Activated CD8-positive, alpha-beta T cell treated with anti-CD3 and anti-CD28 coated beads, Interleukin-2, amount 10 ng/mL, durations not matched to agents 7 days and 5 days (primary cell): ENCODE measurements around the gene PEPD. TPM values are rescaled to one million over a fixed set of nuclear protein-coding genes. Genes with fewer than 3 reads are reported as not detected.
"Not testable (repeated sequence)": the region's sequence is repeated elsewhere in the genome, so short reads cannot be mapped to it uniquely, and the experiment has no call there.

Experiments used
- ATAC-seq: fragments of 150-1000 bp; cut with Tn5 transposase; one replicate; pipeline ENCODE4 v1.10.0; 2021; ENCODE audit warnings: moderate library complexity
- CTCF ChIA-PET: fragments of 350-600 bp; sonication (Branson Sonifier 250); formaldehyde crosslinking; loops from one replicate; lab custom pipeline; 2021; ENCODE audit warnings: antibody characterized with exemption; lab: Charles Lee
- POLR2A ChIA-PET: fragments of 350-600 bp; sonication (Branson Sonifier 250); formaldehyde crosslinking; loops from one replicate; lab custom pipeline; 2021; ENCODE audit warnings: antibody characterized with exemption; lab: Charles Lee
- DNase-seq: peaks from one replicate; pipeline ENCODE4 v3.0.0-alpha.2; 2020
- H3K27ac Mint-ChIP-seq: one replicate; pipeline ENCODE4 v1.8.0; 2021; ENCODE audit warnings: mild to moderate bottlenecking, mixed read lengths
- H3K27me3 Mint-ChIP-seq: one replicate; pipeline ENCODE4 v1.8.0; 2021; ENCODE audit warnings: low read depth, mixed read lengths
- H3K36me3 Mint-ChIP-seq: one replicate; pipeline ENCODE4 v1.8.0; 2021; ENCODE audit warnings: low read depth, mixed read lengths
- H3K4me1 Mint-ChIP-seq: one replicate; pipeline ENCODE4 v1.8.0; 2021; ENCODE audit warnings: low read depth, mixed read lengths
- H3K4me3 Mint-ChIP-seq: one replicate; pipeline ENCODE4 v1.8.0; 2021; ENCODE audit warnings: mild to moderate bottlenecking, mixed read lengths
- H3K9me3 Mint-ChIP-seq: one replicate; pipeline ENCODE4 v1.8.0; 2022; ENCODE audit warnings: mixed read lengths; ENCODE audit not compliant: insufficient read depth
- total RNA-seq, 2 experiments: library from RNA; stranded (reverse); gene quantifications; one replicate each; pipeline ENCODE4 v1.2.3, GENCODE V29; 2021

Gene PEPD
- total RNA-seq, 2 experiments from 2014 or later: 27.9 to 30.5 TPM

GRCh38 chr19:33492090-33492489 lies 29.5 kb downstream of the PEPD start:
- no peaks in the 10 kb centered on the region for H3K36me3 Mint-ChIP-seq
- POLR2A ChIA-PET: no interaction called here
- CTCF ChIA-PET: interaction anchor here (1.2 kb wide), 1 partner anchor 62 kb away, joined by 3 read pairs; no protein-coding TSS in a partner anchor
- H3K9me3 Mint-ChIP-seq: no peaks in the 10 kb centered on the region
- H3K4me3 Mint-ChIP-seq: no peak overlapping the region
- no peaks in the 10 kb centered on the region for H3K27me3 Mint-ChIP-seq
- no peaks in the 10 kb centered on the region for H3K4me1 Mint-ChIP-seq
- no peak overlapping the region for H3K27ac Mint-ChIP-seq
- ATAC-seq: no peak
- no peak for DNase-seq

- DNase-seq, H3K4me1 Mint-ChIP-seq, POLR2A ChIA-PET, ATAC-seq, H3K9me3 Mint-ChIP-seq, H3K27ac Mint-ChIP-seq, H3K27me3 Mint-ChIP-seq, H3K36me3 Mint-ChIP-seq, H3K4me3 Mint-ChIP-seq: not testable (repeated sequence)
- CTCF ChIA-PET: interaction anchor here (1.4 kb wide), 1 partner anchor 84 kb away, joined by 3 read pairs; no protein-coding TSS in a partner anchor
Measured at GRCh38 chr19:33490596-33490995, 31.0 kb downstream of the PEPD start.

GRCh38 chr19:33490041-33490451 lies 31.5 kb downstream of the PEPD start:
- no peaks in the 10 kb centered on the region for H3K9me3 Mint-ChIP-seq
- H3K36me3 Mint-ChIP-seq: no peaks in the 10 kb centered on the region
- H3K4me1 Mint-ChIP-seq: no peaks in the 10 kb centered on the region
- ATAC-seq (no peak), DNase-seq (no peak)
- ChIA-PET POLR2A (no interaction called here), CTCF (interaction anchor here (1.4 kb wide), 1 partner anchor 83 kb away, joined by 3 read pairs; no protein-coding TSS in a partner anchor)
- H3K27ac Mint-ChIP-seq: no peak overlapping the region
- H3K4me3 Mint-ChIP-seq: no peak overlapping the region
- H3K27me3 Mint-ChIP-seq: no peaks in the 10 kb centered on the region

GRCh38 chr19:33488826-33489225 lies 32.8 kb downstream of the PEPD start:
- DNase-seq (no peak), ATAC-seq (no peak)
- H3K27ac Mint-ChIP-seq: no peak overlapping the region
- no peaks in the 10 kb centered on the region for H3K9me3 Mint-ChIP-seq
- no peak overlapping the region for H3K4me3 Mint-ChIP-seq
- ChIA-PET CTCF (no interaction called here), POLR2A (no interaction called here)
- no peaks in the 10 kb centered on the region for H3K4me1 Mint-ChIP-seq
- H3K27me3 Mint-ChIP-seq: no peaks in the 10 kb centered on the region
- no peaks in the 10 kb centered on the region for H3K36me3 Mint-ChIP-seq

- Mint-ChIP-seq H3K36me3 (no peaks in the 10 kb centered on the region), H3K27ac (no peak overlapping the region), H3K27me3 (no peaks in the 10 kb centered on the region), H3K4me3 (no peak overlapping the region), H3K9me3 (peaks cover 2% of the 10 kb centered on the region), H3K4me1 (no peaks in the 10 kb centered on the region)
- CTCF ChIA-PET: no interaction called here
- POLR2A ChIA-PET: no interaction called here
- DNase-seq (no peak), ATAC-seq (no peak)
Measured at GRCh38 chr19:33487901-33488800, 33.4 kb downstream of the PEPD start.

GRCh38 chr19:33486936-33487811 lies 34.4 kb downstream of the PEPD start:
- peaks cover 9% of the 10 kb centered on the region for H3K9me3 Mint-ChIP-seq
- H3K4me1 Mint-ChIP-seq: no peaks in the 10 kb centered on the region
- ChIA-PET CTCF (no interaction called here), POLR2A (no interaction called here)
- H3K4me3 Mint-ChIP-seq: no peak overlapping the region
- H3K27ac Mint-ChIP-seq: no peak overlapping the region
- ATAC-seq (no peak), DNase-seq (no peak)
- no peaks in the 10 kb centered on the region for H3K36me3 Mint-ChIP-seq
- no peaks in the 10 kb centered on the region for H3K27me3 Mint-ChIP-seq

GRCh38 chr19:33486407-33486806 lies 35.2 kb downstream of the PEPD start:
- no peaks in the 10 kb centered on the region for H3K4me1 Mint-ChIP-seq
- no peaks in the 10 kb centered on the region for H3K36me3 Mint-ChIP-seq
- no peak overlapping the region for H3K4me3 Mint-ChIP-seq
- peaks cover 9% of the 10 kb centered on the region for H3K9me3 Mint-ChIP-seq
- H3K27ac Mint-ChIP-seq: no peak overlapping the region
- DNase-seq (no peak), ATAC-seq (no peak)
- no peaks in the 10 kb centered on the region for H3K27me3 Mint-ChIP-seq
- ChIA-PET CTCF (no interaction called here), POLR2A (no interaction called here)

GRCh38 chr19:33484226-33484774 lies 37.3 kb downstream of the PEPD start:
- ChIA-PET CTCF (no interaction called here), POLR2A (no interaction called here)
- no peak for DNase-seq
- Mint-ChIP-seq H3K27me3 (no peaks in the 10 kb centered on the region), H3K4me3 (no peak overlapping the region), H3K9me3 (peaks cover 15% of the 10 kb centered on the region), H3K36me3 (peaks cover 2% of the 10 kb centered on the region), H3K4me1 (no peaks in the 10 kb centered on the region), H3K27ac (no peak overlapping the region)
- no peak for ATAC-seq

GRCh38 chr19:33482476-33482875 lies 39.1 kb downstream of the PEPD start:
- Mint-ChIP-seq H3K9me3 (peaks cover 15% of the 10 kb centered on the region), H3K27ac (no peak overlapping the region), H3K36me3 (peaks cover 3% of the 10 kb centered on the region), H3K4me1 (no peaks in the 10 kb centered on the region), H3K27me3 (no peaks in the 10 kb centered on the region), H3K4me3 (no peak overlapping the region)
- ChIA-PET POLR2A (no interaction called here), CTCF (no interaction called here)
- DNase-seq (no peak), ATAC-seq (no peak)

GRCh38 chr19:33481863-33482262 lies 39.7 kb downstream of the PEPD start:
- peaks cover 15% of the 10 kb centered on the region for H3K9me3 Mint-ChIP-seq
- POLR2A ChIA-PET: no interaction called here
- no peak overlapping the region for H3K4me3 Mint-ChIP-seq
- H3K27me3 Mint-ChIP-seq: no peaks in the 10 kb centered on the region
- CTCF ChIA-PET: no interaction called here
- DNase-seq (no peak), ATAC-seq (no peak)
- no peak overlapping the region for H3K27ac Mint-ChIP-seq
- H3K36me3 Mint-ChIP-seq: peaks cover 3% of the 10 kb centered on the region
- no peaks in the 10 kb centered on the region for H3K4me1 Mint-ChIP-seq

- CTCF ChIA-PET, H3K36me3 Mint-ChIP-seq, H3K27ac Mint-ChIP-seq: not testable (repeated sequence)
Measured at GRCh38 chr19:33479570-33479969, 42.0 kb downstream of the PEPD start.

More at GRCh38 chr19:33479570-33479969, 42.0 kb downstream of the PEPD start:
- H3K4me1 Mint-ChIP-seq, DNase-seq, POLR2A ChIA-PET, H3K4me3 Mint-ChIP-seq, ATAC-seq, H3K27me3 Mint-ChIP-seq: not testable (repeated sequence)
- H3K9me3 Mint-ChIP-seq: peaks cover 15% of the 10 kb centered on the region
